ENCODE data around the gene IL17B.

The IL17B gene

GRCh38 chr5:149360272-149360671 is 18.8 kb downstream of the IL17B start:
- DNase-seq (ENCODE audit: low read depth in 4 of 4, low spot score in 1 of 4), result no peak

GRCh38 chr5:149358868-149359495 is 20.1 kb downstream of the IL17B start:
- DNase-seq (ENCODE audit: low read depth in 4 of 4, low spot score in 1 of 4), result no peak

GRCh38 chr5:149358294-149358651 is 20.8 kb downstream of the IL17B start:
- DNase-seq (ENCODE audit: low read depth in 4 of 4, low spot score in 1 of 4), result no peak

- DNase-seq (ENCODE audit: low read depth in 4 of 4, low spot score in 1 of 4), result peak; percentile 74 to 99 (median 94)
Measured at GRCh38 chr5:149357370-149358293, 21.5 kb downstream of the IL17B start, which contains the start of gene PCYOX1L. PCYOX1L (plus strand) TSS chr5:149358046; CDS start chr5:149358069, 23 bp downstream.

- no peak for DNase-seq (ENCODE audit: low read depth in 4 of 4, low spot score in 1 of 4)
Measured at GRCh38 chr5:149356391-149356790, 22.7 kb downstream of the IL17B start.

GRCh38 chr5:149355688-149356087 is 23.4 kb downstream of the IL17B start:
- no peak for DNase-seq (ENCODE audit: low read depth in 4 of 4, low spot score in 1 of 4)

DNA sequence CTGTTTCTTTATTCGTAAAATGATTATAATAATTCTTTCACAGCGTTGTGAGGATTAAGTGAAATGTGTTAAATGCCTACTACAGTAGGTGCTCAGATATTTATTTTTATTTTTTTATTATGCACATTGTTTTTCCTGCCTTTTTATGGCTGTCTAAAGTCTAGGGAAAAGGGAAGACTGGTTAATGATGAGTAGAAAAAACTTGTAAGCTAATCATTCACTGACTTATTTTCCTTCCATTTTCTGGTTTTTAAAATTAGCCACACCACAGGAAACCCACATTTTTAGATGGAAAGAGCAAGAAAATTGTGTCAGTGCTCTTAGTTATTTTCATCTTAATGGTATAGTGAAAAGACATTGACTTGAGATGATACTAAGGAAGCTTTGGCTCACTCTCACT is 25.2 kb downstream of the IL17B start:
- DNase-seq (ENCODE audit: low read depth in 4 of 4, low spot score in 1 of 4), result no peak

- no peak for DNase-seq (ENCODE audit: low read depth in 4 of 4, low spot score in 1 of 4)
Measured at GRCh38 chr5:149352169-149352568, 26.9 kb downstream of the IL17B start.

DNA sequence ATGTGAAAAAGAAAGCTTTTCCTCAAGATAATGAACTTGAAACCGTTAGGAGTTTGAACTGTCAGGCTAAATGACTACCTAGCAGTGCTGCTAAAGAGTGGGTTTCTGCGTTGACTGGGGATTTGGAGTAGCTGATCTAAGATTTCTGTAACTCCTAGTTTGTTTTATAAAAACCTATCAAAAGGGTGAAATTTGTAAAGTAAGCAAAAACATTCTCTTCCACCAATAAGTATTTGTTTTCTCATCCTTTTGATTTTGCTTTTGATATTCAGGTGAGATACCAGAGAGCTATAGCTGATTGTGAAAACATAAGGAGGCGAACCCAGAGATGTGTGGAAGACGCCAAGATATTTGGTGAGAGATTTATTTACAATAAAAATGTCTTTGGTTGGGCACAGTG is 29.7 kb downstream of the IL17B start:
- no peak for DNase-seq (ENCODE audit: low read depth in 4 of 4, low spot score in 1 of 4)

DNA sequence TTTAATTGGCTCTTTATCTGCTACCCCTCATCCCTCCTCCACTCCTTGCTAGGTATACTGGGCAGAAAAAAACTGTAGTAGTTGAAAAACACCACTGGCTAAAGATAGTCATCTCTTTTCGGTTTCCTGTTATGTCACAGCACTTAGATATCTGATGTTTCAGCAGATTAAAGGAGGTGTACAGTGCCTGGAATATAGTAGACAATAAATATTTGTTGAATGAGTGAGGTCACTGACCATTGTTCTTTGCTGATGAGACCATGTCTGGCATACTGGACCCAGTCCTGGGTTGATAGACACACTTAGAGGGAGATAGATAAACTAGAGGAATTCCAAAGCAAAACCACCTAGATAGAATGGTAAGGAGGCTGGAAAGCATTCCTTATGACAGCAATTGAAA is 30.6 kb downstream of the IL17B start:
- no peak for DNase-seq (ENCODE audit: low read depth in 4 of 4, low spot score in 1 of 4)

DNA sequence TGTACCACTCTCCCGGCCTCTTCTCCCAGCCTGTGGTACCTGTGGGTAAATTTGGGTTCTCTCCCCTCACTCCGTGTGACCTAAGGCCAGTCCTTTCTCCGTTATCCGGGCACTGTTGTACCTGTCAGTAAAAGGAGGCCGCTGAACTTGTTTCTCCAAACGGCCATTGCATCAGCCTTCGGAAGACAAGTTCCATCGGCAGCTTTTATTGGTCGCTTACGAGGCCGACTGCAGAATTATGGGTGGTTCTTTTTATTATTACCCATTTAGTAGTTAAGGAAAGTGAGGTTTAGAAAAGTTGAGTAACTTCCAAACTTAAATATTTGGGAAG is 33.2 kb downstream of the IL17B start:
- no peak for DNase-seq (ENCODE audit: low read depth in 4 of 4, low spot score in 1 of 4)

GRCh38 chr5:149345147-149345891 is 33.8 kb downstream of the IL17B start, which contains the start of gene GRPEL2:
GRPEL2 (plus strand) TSS chr5:149345499; CDS start chr5:149345540, 41 bp downstream.
- DNase-seq (ENCODE audit: low read depth in 4 of 4, low spot score in 1 of 4), result peak; percentile 77 to 92 (median 86)

GRCh38 chr5:149344151-149344550 is 34.9 kb downstream of the IL17B start:
- no peak for DNase-seq (ENCODE audit: low read depth in 4 of 4, low spot score in 1 of 4)

GRCh38 chr5:149341876-149342275 is 37.2 kb downstream of the IL17B start:
- DNase-seq (ENCODE audit: low read depth in 4 of 4, low spot score in 1 of 4), result no peak

GRCh38 chr5:149340920-149341319 is 38.2 kb downstream of the IL17B start:
- DNase-seq (ENCODE audit: low read depth in 4 of 4, low spot score in 1 of 4), result no peak

GRCh38 chr5:149338364-149338763 is 40.7 kb downstream of the IL17B start:
- DNase-seq (ENCODE audit: low read depth in 4 of 4, low spot score in 1 of 4), result no peak

DNA sequence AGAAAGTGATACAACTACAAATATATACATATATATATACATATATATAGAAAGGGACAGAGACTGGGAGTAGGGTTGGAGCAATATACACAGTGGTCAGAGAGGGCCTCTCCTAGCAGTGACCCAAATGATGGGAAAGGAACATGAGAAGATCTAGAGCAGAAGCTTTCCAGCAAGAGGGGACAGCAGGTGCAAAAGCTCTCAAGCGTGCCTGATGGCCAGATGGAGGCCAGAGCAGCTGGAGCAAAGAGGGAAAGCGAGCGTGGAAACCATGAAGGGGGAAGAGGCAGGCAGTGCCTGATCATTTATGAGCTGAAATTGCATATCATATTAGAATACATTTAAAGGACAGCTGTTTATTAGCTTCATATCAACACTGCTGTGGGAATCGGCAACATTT is 41.4 kb downstream of the IL17B start:
- DNase-seq (ENCODE audit: low read depth in 4 of 4, low spot score in 1 of 4), result no peak

DNA sequence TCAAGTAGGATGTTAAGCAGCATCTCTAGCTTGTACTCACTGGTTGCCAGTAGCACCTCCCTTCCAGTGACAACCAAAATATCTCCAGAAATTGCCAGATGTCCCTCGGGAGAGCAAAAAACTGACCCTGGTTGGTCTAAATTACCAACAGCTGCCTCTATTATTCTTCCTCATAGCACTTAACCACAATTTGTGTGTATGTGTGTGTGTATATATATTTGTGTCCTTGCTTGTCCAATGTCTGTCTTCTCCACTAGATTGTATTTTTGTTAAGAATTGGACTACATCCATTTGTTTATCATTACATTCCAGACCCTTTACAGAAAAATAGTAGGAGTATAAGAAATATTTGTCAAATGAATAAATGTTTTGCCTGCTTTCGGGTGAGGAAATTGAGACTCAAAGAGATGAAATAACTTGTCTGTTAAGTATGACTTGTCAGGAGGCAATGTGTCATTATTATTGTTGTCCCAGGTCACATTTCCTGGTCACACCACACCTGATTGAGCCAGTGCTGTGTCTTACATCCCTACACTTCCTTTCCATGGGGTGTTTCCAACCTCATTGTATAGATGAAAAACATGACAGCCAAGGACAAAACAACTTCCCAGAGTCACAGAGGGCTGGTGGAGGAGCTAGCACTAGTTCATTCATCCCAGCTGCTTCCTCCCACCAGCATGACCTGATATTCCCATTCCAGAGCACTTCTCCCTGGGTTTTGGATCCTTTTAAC is 45.2 kb downstream of the IL17B start:
- DNase-seq (ENCODE audit: low read depth in 4 of 4, low spot score in 1 of 4), result no peak

DNA sequence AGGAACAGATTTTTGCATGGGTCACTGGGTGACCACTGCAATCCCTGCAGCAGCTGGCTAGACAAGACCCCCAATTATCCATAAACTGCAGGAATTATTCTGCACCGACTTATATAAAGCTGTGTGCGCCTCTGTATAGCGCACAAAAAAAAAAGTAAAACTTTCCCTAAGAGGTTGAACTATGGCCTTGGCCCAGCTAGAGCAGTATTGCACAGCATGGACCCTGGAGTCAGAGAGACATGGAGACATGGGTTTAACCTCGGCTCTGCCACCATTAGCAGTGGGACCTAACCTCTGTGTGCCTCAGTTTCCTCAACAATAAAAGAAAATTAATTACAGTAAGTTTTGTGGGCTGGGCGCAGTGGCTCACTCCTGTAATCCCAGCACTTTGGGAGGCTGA is 50.9 kb downstream of the IL17B start:
- no peak for DNase-seq (ENCODE audit: low read depth in 4 of 4, low spot score in 1 of 4)

DNA sequence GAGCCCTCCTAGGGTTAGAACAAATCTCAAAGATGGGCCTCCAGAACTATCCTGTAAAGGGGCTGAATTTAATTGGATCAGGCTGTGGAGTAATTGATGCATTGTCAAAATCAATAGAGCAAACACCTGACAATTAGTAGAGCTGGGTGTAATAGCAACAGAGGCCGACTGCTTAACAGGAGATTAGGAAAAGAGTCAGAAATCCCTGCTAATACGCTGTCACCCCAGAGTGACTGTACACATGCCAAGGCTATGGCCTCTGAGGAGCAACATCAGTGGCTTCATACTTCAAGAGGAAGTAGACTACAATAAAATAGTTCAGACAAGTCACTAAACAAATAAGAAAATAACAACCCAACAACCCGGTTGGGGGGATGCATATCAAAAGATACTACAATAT is 52.5 kb downstream of the IL17B start:
- DNase-seq (ENCODE audit: low read depth in 4 of 4, low spot score in 1 of 4), result no peak

- DNase-seq (ENCODE audit: low read depth in 4 of 4, low spot score in 1 of 4), result no peak
Measured at GRCh38 chr5:149325894-149326293, 53.2 kb downstream of the IL17B start.

Data from stimulated activated CD4-positive, alpha-beta T cell treated with anti-CD3 and anti-CD28 coated beads, Interleukin-1b, Interleukin-23, amount 100 ng/mL, for 24 hours (primary cell).